Astrocyte (in vitro differentiated cells and primary cell): ENCODE measurements around the gene SMAD4. TPM values are rescaled to one million over a fixed set of nuclear protein-coding genes. Genes with fewer than 3 reads are reported as not detected.
A peak's percentile ranks its signal among the peaks of the same experiment; 100 is the strongest.

Source experiments
- DNase-seq: peaks from one replicate; pipeline ENCODE4 v3.0.0-alpha.2; 2010; ENCODE audit warnings: low read depth
- FAIRE-seq: peaks from 2 replicates; lab custom pipeline; 2011; peaks lifted over from hg19 to GRCh38; lab: Jason Lieb, UNC
- H2AFZ ChIP-seq: 2 replicates; pipeline ENCODE4 v1.6.0; 2012; ENCODE audit warnings: low read depth, low read length, inconsistent platforms
- H3K27ac ChIP-seq: 2 replicates; pipeline ENCODE4 v1.5.1; 2011; ENCODE audit warnings: low read depth, low read length, inconsistent platforms
- H3K27me3 ChIP-seq: 2 replicates; pipeline ENCODE4 v1.6.0; 2011; ENCODE audit warnings: low read length, inconsistent platforms; ENCODE audit not compliant: insufficient read depth
- H3K36me3 ChIP-seq: 2 replicates; pipeline ENCODE4 v1.5.1; 2011; ENCODE audit warnings: low read length, inconsistent platforms; ENCODE audit not compliant: insufficient read depth
- H3K4me1 ChIP-seq: 2 replicates; pipeline ENCODE4 v1.5.1; 2011; ENCODE audit warnings: low read length, inconsistent platforms; ENCODE audit not compliant: insufficient read depth
- H3K4me2 ChIP-seq: 2 replicates; pipeline ENCODE4 v1.6.0; 2012; ENCODE audit warnings: low read length, inconsistent platforms
- H3K4me3 ChIP-seq: 2 replicates; pipeline ENCODE4 v1.5.1; 2011; ENCODE audit warnings: low read depth, mild to moderate bottlenecking, low read length, inconsistent platforms; ENCODE audit not compliant: insufficient read depth
- H3K79me2 ChIP-seq: 2 replicates; pipeline ENCODE4 v1.6.0; 2012; ENCODE audit warnings: mild to moderate bottlenecking, low read length, inconsistent platforms; ENCODE audit not compliant: insufficient read depth
- H3K9ac ChIP-seq: 2 replicates; pipeline ENCODE4 v1.6.0; 2012; ENCODE audit warnings: mild to moderate bottlenecking, low read length, inconsistent platforms
- H3K9me3 ChIP-seq: 2 replicates; pipeline ENCODE4 v1.5.1; 2012; ENCODE audit warnings: low read depth, mild to moderate bottlenecking, low read length, inconsistent platforms; ENCODE audit not compliant: insufficient read depth
- H4K20me1 ChIP-seq: 2 replicates; pipeline ENCODE4 v1.6.0; 2012; ENCODE audit warnings: low read length, inconsistent platforms; ENCODE audit not compliant: insufficient read depth
- H3K27ac Mint-ChIP-seq: one replicate; pipeline ENCODE4 v1.8.0; 2021; ENCODE audit warnings: mild to moderate bottlenecking, mixed read lengths; ENCODE audit not compliant: unreplicated experiment
- H3K27me3 Mint-ChIP-seq: one replicate; pipeline ENCODE4 v1.8.0; 2021; ENCODE audit warnings: low read depth, mixed read lengths; ENCODE audit not compliant: unreplicated experiment
- H3K36me3 Mint-ChIP-seq: one replicate; pipeline ENCODE4 v1.8.0; 2021; ENCODE audit warnings: low read depth, mixed read lengths; ENCODE audit not compliant: unreplicated experiment
- H3K4me1 Mint-ChIP-seq: one replicate; pipeline ENCODE4 v1.8.0; 2021; ENCODE audit warnings: low read depth, mixed read lengths; ENCODE audit not compliant: unreplicated experiment
- H3K4me3 Mint-ChIP-seq: one replicate; pipeline ENCODE4 v1.8.0; 2021; ENCODE audit warnings: mild to moderate bottlenecking, moderate library complexity, mixed read lengths; ENCODE audit not compliant: unreplicated experiment
- H3K9me3 Mint-ChIP-seq: one replicate; pipeline ENCODE4 v1.8.0; 2021; ENCODE audit warnings: mild to moderate bottlenecking, mixed read lengths; ENCODE audit not compliant: unreplicated experiment
- EZH2 ChIP-seq: IDR thresholded peaks from 2 replicates; pipeline ENCODE4 v1.6.1; 2012; ENCODE audit warnings: mild to moderate bottlenecking, low read length, inconsistent platforms; ENCODE audit not compliant: insufficient read depth
- total RNA-seq: library from RNA; stranded (reverse); gene quantifications from 2 replicates; pipeline ENCODE4 v1.2.1, GENCODE V29; 2021
- TF ChIP-seq, protein P1 (sequence below): IDR thresholded peaks from 2 replicates; pipeline ENCODE4 v1.5.1; 2011; ENCODE audit warnings: low read depth, mild to moderate bottlenecking, inconsistent platforms, low read length, moderate library complexity; ENCODE audit not compliant: insufficient read depth

The SMAD4 gene
- total RNA-seq, 1 donor from 2014 or later, result 87.7 TPM

- Histone ChIP-seq H3K9ac (no peak overlapping the region), H2AFZ (no peak overlapping the region), H3K9me3 (no peaks in the 10 kb centered on the region), H3K27ac (no peak overlapping the region), H3K4me3 (no peak overlapping the region), H3K4me2 (no peak overlapping the region), H4K20me1 (no peaks in the 10 kb centered on the region), H3K36me3 (no peaks in the 10 kb centered on the region), H3K4me1 (peaks cover 4% of the 10 kb centered on the region), H3K79me2 (no peaks in the 10 kb centered on the region), H3K27me3 (no peaks in the 10 kb centered on the region)
- peaks cover 3% of the 10 kb centered on the region for H3K4me1 Mint-ChIP-seq
- DNase-seq (no peak), FAIRE-seq (peak; percentile 47)
- H3K9me3 Mint-ChIP-seq, result no peaks in the 10 kb centered on the region
- TF ChIP-seq EZH2, result no peak
- TF ChIP-seq, protein P1, sequence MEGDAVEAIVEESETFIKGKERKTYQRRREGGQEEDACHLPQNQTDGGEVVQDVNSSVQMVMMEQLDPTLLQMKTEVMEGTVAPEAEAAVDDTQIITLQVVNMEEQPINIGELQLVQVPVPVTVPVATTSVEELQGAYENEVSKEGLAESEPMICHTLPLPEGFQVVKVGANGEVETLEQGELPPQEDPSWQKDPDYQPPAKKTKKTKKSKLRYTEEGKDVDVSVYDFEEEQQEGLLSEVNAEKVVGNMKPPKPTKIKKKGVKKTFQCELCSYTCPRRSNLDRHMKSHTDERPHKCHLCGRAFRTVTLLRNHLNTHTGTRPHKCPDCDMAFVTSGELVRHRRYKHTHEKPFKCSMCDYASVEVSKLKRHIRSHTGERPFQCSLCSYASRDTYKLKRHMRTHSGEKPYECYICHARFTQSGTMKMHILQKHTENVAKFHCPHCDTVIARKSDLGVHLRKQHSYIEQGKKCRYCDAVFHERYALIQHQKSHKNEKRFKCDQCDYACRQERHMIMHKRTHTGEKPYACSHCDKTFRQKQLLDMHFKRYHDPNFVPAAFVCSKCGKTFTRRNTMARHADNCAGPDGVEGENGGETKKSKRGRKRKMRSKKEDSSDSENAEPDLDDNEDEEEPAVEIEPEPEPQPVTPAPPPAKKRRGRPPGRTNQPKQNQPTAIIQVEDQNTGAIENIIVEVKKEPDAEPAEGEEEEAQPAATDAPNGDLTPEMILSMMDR, result no peak
- H3K27ac Mint-ChIP-seq, result no peak overlapping the region
- peaks cover 2% of the 10 kb centered on the region for H3K27me3 Mint-ChIP-seq
- H3K36me3 Mint-ChIP-seq, result peaks cover 5% of the 10 kb centered on the region
- no peak overlapping the region for H3K4me3 Mint-ChIP-seq
These were observed 16.8 kb upstream of the SMAD4 start for GRCh38 chr18:51013259-51013658.

- H3K4me3 Mint-ChIP-seq, result no peak overlapping the region
- H3K27me3 Mint-ChIP-seq, result no peaks in the 10 kb centered on the region
- TF ChIP-seq EZH2, result no peak
- TF ChIP-seq, protein P1, result no peak
- no peaks in the 10 kb centered on the region for H3K27me3 ChIP-seq
- no peak overlapping the region for H3K27ac Mint-ChIP-seq
- no peak overlapping the region for H3K9ac ChIP-seq
- H3K36me3 Mint-ChIP-seq, result peaks cover 5% of the 10 kb centered on the region
- no peaks in the 10 kb centered on the region for H3K9me3 ChIP-seq
- H3K4me3 ChIP-seq, result no peak overlapping the region
- H3K4me1 ChIP-seq, result no peaks in the 10 kb centered on the region
- no peak overlapping the region for H3K27ac ChIP-seq
- no peaks in the 10 kb centered on the region for H4K20me1 ChIP-seq
- H3K36me3 ChIP-seq, result no peaks in the 10 kb centered on the region
- no peaks in the 10 kb centered on the region for H3K79me2 ChIP-seq
- no peak overlapping the region for H3K4me2 ChIP-seq
- no peak for FAIRE-seq
- H2AFZ ChIP-seq, result no peak overlapping the region
- no peaks in the 10 kb centered on the region for H3K9me3 Mint-ChIP-seq
- H3K4me1 Mint-ChIP-seq, result peaks cover 2% of the 10 kb centered on the region
- DNase-seq, result peak; percentile 24
These were observed 12.7 kb upstream of the SMAD4 start for GRCh38 chr18:51017140-51017879.

DNA sequence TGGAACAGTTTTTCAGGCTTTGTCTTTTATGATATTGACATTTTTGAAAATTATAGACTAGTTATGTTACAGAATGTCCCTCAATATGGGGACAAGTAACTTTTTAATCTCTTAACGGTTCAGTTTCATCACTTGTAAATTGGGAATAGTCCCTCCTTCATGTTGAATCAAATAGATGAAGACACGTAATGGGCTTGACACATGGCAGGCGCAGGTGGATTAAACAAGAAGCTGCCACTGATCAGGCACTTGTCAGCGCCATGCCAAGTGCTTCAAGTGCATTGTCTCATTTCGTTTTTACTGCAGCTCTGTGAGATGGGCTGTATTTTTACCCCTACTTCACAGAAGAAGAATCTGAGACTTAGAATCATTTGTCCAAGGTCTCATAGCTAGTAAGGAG lies 9.5 kb upstream of the SMAD4 start:
- no peaks in the 10 kb centered on the region for H3K9me3 Mint-ChIP-seq
- Histone ChIP-seq H3K4me3 (no peak overlapping the region), H3K27me3 (no peaks in the 10 kb centered on the region), H3K36me3 (no peaks in the 10 kb centered on the region), H3K4me2 (no peak overlapping the region), H3K9ac (no peak overlapping the region), H3K27ac (no peak overlapping the region), H4K20me1 (no peaks in the 10 kb centered on the region), H3K79me2 (no peaks in the 10 kb centered on the region), H3K9me3 (no peaks in the 10 kb centered on the region), H2AFZ (no peak overlapping the region), H3K4me1 (no peaks in the 10 kb centered on the region)
- H3K27ac Mint-ChIP-seq, result no peak overlapping the region
- H3K27me3 Mint-ChIP-seq, result no peaks in the 10 kb centered on the region
- H3K4me1 Mint-ChIP-seq, result peaks cover 2% of the 10 kb centered on the region
- no peak overlapping the region for H3K4me3 Mint-ChIP-seq
- FAIRE-seq (no peak), DNase-seq (no peak)
- peaks cover 5% of the 10 kb centered on the region for H3K36me3 Mint-ChIP-seq
- TF ChIP-seq, protein P1, result no peak
- TF ChIP-seq EZH2, result no peak
